GM19099 (cell line): ENCODE results near the gene HOXA1.

Experiments used
- POLR2A ChIP-seq: IDR thresholded peaks from 3 replicates; pipeline ENCODE4 v1.6.1; 2011; ENCODE audit warnings: low read depth; ENCODE audit not compliant: insufficient read length; ENCODE audit errors: extremely low read depth

Gene HOXA1

DNA sequence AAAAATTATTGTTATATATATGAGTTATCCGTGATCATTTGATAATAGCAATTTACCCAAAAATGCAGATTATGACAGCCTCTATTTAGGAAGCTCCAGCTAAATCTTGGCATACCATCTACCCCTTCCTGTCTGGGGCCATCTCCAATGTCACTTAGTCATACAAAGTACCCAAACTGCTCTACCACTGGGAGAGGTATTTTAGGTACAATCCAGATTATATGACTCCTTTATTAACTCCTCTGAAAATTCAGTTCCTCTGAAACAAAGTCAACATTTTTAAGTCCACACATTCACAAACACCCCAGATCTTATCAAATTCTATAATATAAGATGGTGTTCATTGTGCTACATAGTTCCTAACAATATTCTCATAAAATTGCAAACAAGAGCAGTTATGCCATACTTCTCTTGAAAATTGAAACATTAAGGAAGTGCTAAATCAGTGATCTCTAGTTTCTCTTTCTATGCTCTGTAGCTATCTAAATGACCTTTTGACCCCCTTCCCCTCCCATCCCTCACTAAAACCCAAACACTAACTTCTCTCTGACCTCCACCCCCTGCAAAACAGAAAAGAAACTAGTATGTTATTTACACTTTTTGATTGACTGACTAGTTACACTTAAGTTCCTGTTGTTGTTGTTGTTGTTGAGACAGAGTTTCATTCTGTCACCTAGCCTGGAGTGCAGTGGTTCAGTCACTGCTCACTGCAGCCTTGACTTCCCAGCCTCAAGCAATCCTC lies 16.4 kb downstream of the HOXA1 start:
- no peak for TF ChIP-seq POLR2A

DNA sequence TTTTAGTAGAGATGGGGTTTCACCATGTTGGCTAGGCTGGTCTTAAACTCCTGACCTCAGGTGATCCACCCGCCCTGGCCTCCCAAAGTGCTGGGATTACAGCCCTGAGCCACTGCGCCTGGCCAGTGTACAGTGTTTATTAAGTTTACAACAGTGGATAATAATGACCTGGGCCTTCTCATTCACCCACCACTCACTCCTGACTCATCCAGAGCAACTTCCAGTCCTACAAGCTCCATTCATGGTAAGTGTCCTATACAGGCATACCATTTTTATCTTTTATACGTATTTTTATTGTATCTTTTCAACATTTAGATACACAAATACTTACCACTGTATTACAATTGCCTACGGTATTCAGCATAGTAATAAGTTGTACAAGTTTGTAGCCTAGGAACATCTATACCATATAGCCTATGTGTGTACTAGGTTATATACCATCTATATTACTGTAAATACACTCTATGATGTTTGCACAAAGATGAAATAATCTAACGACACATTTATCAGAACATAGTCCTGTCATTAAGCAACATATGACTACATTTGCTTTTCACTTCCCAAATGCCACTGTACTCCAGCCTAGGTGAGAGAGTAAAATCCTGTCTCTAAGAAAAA lies 17.1 kb downstream of the HOXA1 start:
- no peak for TF ChIP-seq POLR2A

DNA sequence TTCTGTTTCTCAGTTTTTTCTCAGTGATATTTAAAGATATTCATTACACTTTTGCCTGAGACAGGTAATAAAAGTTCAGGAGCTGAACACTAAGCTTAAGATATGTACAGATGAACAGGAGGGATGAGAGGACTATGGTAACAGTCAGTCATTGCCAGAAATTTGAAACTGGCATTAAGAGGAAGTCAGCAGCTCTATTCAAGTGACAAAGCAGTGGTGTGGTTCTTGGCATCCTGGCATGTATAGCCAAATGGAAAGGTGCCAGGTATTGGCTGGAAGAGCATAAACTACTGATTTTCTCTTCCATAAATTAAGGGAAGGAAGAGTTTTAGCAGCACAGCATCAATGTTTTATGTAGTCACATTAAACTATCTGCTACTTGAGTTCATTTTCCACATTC lies 22.7 kb downstream of the HOXA1 start:
- no peak for TF ChIP-seq POLR2A

DNA sequence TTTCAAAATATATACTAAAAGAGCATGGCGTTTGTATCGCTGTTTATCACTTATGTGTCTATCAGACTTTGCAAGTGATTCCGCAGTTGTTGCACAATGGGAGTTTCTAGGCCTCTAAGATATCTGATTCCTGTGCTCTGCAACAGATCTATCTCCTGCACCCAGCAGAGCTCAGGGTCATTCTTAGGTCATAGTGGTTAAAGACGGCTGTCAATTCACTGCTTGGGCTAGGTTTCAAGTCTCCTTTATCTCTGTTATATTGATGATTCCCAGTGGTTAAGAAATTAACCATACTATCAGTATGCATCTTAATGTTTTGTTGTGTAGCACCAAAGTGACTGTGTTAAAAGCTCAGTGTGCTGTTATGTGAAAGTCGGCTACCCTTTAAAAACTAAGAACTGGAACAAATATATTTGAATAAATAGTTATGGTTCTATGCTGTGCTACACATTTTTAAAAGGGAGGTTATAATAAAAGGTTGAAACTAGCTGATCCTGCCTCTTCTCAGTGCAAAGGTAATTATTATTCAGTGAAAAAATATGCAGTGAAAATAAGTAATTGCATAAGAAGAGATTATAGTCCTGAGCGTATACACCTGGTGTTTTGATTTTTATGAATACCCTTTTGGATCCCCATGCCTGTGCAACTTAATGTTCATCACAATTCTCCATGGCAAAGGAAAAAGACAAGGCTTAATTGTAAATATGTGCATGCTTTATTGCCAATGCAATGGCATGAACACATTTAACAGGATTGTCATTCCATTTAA lies 24.0 kb downstream of the HOXA1 start:
- no peak for TF ChIP-seq POLR2A

DNA sequence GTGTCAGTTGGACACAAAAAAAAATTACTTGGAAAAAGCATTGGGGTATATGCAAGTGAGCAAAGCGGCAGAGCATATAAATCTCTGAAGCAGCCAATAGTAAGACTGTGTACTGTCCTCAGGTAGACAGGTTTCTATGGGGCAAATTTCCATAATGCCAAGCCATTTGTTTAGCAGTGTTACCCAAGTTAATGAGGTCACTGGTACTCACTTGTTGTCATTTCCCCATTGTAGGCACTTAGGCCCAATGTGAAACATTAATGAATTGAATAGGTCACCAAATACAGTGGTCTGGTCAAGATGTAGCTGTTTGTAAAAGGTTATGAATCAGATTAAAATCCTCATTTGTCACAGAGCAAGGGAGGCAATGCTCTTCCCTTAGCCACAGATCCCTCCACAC lies 27.5 kb downstream of the HOXA1 start:
- TF ChIP-seq POLR2A: no peak

DNA sequence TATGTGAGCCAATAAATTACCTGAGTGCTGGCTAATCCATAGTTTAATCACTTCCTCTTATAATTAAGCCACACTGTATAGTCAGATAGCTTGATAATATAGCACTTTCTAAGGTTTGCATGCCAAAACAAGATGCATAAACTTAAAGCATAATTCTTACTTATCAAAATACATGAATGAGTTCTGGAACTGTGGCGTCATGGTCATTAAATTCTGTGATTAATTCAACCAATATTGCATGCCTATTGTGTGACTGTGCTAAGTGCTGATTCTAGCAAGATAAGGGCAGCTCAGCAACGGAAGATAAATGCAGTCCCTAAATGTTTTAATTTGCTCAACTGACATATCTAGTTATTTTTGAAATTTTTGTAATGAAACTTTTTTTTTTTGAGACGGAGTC lies 29.7 kb downstream of the HOXA1 start:
- TF ChIP-seq POLR2A: no peak

DNA sequence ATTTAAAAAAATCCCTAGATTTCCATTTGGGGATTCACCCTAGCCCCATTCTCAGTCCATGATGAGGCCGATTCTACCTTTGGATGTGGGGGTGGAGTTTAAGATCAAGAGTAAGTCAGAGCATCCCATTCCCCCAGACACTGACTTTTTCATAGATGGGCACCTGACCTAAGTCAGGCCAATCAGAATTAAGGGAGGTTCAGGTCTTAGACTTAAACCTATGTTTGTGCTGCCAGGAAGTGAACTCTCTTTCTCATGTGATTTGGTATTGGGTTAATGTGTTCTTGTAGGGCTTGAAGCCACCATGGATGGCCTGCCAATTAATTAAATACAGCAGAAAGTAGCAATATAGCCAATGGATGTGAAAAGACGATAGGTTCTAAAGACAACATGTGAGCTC lies 30.1 kb downstream of the HOXA1 start:
- TF ChIP-seq POLR2A: no peak

DNA sequence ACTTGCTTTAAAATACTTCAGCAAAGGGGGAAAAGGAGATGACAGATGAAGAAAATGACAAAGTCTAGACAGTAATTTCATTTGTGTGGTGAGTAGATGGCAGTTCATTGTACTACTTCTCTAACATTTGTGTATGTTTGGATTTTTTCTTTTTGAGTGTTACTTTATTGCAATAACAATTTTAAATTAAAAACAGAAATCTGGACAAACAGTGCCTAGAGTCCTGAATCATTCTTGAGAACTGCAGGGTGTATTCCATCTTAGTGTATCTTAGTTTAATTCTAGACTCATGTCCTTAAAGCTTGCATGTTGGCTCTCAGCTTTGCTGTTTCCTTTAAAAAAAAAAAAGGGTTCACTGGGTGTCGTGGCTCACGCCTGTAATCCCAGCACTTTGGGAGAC lies 31.1 kb downstream of the HOXA1 start:
- TF ChIP-seq POLR2A: no peak

DNA sequence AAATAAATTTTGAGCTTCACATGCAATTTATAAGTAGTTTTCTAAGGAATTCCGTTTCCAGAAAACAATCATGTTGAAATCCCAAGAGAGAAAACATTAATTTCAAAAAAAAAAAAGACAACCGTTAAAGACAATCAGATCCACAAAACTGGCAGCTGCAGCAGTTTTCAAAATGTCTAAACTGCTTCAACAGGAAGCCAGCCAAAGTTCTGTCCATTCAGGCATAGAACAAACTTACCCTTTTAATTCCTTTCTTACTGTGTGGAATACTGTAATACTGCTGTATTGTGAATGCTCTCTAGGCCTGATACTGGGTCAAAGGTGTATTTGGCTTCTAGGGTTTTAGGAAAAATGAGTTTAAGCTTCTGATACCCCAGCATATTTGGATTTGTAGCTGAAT lies 31.6 kb downstream of the HOXA1 start:
- TF ChIP-seq POLR2A: no peak

DNA sequence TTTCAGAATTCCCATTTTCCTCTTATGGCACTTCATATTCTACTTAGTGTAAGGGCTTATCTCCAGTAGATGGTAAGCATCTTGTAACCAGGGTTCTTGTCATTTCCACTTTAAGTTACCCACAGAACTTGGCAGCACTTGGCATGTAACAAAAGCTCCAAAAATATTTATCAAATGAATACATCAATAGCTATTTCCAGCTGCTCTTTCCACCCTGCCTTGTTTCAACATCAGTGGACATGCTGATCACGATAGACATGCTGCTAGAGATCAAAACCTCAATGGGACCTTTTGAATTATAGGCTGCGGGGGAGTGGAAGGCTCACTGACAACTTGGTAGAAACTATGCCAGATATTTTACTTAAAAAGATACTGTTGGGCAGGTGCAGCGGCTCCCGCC lies 32.9 kb downstream of the HOXA1 start:
- no peak for TF ChIP-seq POLR2A

DNA sequence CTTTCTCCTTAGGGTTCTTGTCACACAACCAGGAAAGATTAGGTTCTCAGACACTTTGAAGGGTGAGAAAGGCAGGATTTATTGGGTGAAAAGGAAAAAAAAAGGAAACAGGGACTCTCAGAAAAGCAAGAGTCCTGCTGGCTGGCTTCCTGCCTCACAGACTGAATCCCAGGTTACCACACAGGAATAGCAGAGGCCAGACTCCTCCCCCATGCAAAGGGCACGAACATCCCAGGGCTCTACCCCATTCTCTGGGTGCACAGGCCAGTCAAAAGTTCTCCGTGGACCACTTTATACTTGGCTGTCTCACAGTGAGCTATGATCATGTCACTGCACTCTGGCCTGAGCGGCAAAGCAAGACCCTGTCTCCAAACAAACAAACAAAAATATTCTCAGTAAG lies 42.6 kb downstream of the HOXA1 start:
- no peak for TF ChIP-seq POLR2A

DNA sequence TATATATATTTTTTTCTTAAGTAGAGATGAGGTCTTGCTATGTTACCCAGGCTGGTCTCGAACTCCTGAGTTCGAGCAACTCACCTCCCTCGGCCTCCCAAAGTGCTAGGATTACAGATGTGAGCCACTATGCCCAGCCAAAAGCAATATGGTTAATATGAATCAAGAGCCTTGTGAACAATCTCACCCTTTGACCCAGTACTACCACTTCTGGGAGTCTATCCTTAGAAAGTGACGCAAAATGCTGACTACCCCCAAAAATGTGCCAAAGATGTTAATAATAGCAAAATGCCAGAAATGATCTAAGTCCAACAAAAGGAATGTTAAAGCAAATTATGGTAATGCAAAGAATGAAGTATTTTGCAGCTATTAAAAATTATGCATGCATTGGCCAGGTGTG lies 44.3 kb downstream of the HOXA1 start:
- TF ChIP-seq POLR2A: no peak

DNA sequence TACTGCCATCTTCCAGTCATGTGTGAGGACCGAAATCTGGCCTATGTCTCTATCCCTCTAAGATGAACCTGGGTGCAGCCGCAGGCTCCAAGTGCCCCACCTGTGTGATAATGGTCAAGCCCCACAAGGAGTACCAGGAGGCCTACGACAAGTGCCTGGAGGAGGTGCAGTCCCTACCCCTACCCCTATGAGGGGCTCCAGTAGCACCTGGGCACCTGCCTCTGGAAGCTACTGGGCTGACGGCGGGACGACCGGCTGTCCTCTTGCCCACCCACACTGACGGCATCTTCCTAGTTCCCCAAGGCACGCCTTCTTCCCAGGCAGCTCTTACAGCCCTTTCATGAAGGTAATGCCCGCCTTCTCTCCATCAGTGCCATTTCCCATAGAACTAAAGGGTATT lies 47.4 kb downstream of the HOXA1 start:
- no peak for TF ChIP-seq POLR2A

DNA sequence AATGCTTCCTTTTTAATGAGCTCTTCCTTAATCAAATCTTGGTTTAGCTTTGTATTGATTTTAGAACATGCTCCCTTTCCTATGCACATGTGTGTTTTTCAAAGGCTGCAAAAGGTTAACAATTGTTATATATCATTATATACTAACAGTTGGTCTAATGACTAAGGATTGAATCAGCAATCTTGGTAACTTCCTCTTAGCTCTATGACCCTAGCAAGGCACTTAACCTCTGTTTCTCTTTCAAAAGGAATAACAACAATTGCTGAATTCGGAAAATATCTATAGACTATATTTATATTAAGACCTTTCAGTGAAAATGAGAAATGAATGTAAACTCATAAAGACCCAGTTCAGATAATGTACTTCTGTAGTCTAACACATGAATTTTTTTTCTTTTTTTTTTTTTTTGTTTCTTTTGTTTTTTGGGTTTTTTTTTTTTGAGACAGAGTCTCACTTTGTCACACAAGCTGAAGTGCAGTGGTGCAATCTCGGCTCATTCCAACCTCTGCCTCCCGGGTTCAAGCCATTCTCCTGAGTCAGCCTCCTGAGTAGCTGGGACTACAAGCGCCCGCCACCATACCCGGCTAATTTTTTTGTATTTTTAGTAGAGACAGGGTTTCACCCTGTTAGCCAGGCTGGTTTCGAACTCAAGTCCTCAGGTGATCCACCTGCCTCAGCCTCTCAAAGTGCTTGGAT lies 48.8 kb downstream of the HOXA1 start:
- TF ChIP-seq POLR2A: no peak
